Stimulated activated CD8-positive, alpha-beta memory T cell treated with anti-CD3 and anti-CD28 coated beads, Interleukin-7, amount 100 ng/mL, for 48 hours (primary cell): ENCODE data around the gene SPART.

Experiments
- DNase-seq, 2 donors: peaks; one replicate each; pipeline ENCODE4 v3.0.0-alpha.2; 2020; ENCODE audit warnings: low read depth in 1 of 2; ENCODE audit errors: extremely low read depth in 1 of 2

SPART gene

DNA sequence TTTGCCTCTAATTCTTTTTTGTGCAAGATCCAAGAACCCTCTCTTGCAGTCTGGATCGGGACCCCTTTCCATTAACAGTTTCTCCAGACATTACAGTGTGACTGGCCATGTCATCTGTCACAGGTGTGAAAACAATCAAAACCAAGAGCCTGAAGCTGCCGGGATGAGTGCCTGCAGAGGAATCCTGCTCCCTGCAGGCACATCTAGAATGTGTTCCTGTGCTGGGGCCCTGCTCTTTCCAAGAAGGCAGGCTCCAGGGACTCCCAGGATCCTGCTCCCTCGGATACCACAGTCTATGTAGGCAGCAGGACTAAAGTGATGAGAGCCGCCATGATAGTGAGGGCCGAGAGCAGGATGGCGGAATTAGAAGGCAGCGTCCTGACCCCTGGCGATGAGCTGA lies 87.4 kb downstream of the SPART start:
- DNase-seq, result no peak
